Measurements from ENCODE around the gene EFEMP1.
"Not testable (repeated sequence)": the region's sequence is repeated elsewhere in the genome, so short reads cannot be mapped to it uniquely, and the experiment has no call there.

Gene EFEMP1

GRCh38 chr2:55838117-55838516 lies 85.5 kb downstream of the EFEMP1 start:
- not testable (repeated sequence) for H3K4me3 ChIP-seq (ENCODE audit: low read depth, low read length); H3K9ac ChIP-seq (ENCODE audit: low read depth, low read length); H3K9me3 ChIP-seq (ENCODE audit: control insufficient read depth, insufficient read depth, low read length); H3K36me3 ChIP-seq (ENCODE audit: control insufficient read depth, insufficient read depth, low read length); H3K27me3 ChIP-seq (ENCODE audit: control insufficient read depth, insufficient read depth, low read length)
- peaks cover 17% of the 10 kb centered on the region for H3K4me1 ChIP-seq (ENCODE audit: control insufficient read depth, insufficient read depth, low read length)

- Histone ChIP-seq H3K9me3 (ENCODE audit: control insufficient read depth, insufficient read depth, low read length) (no peaks in the 10 kb centered on the region), H3K4me3 (ENCODE audit: low read depth, low read length) (no peak overlapping the region), H3K9ac (ENCODE audit: low read depth, low read length) (peak overlapping the region; percentile 47), H3K36me3 (ENCODE audit: control insufficient read depth, insufficient read depth, low read length) (no peaks in the 10 kb centered on the region), H3K27me3 (ENCODE audit: control insufficient read depth, insufficient read depth, low read length) (no peaks in the 10 kb centered on the region), H3K4me1 (ENCODE audit: control insufficient read depth, insufficient read depth, low read length) (peaks cover 17% of the 10 kb centered on the region)
Observed at GRCh38 chr2:55837073-55837472, 86.5 kb downstream of the EFEMP1 start.

GRCh38 chr2:55831671-55832410 lies 91.7 kb downstream of the EFEMP1 start:
- H3K4me3 ChIP-seq (ENCODE audit: low read depth, low read length); H3K4me1 ChIP-seq (ENCODE audit: control insufficient read depth, insufficient read depth, low read length); H3K9ac ChIP-seq (ENCODE audit: low read depth, low read length); H3K9me3 ChIP-seq (ENCODE audit: control insufficient read depth, insufficient read depth, low read length); H3K27me3 ChIP-seq (ENCODE audit: control insufficient read depth, insufficient read depth, low read length); H3K36me3 ChIP-seq (ENCODE audit: control insufficient read depth, insufficient read depth, low read length): not testable (repeated sequence)

GRCh38 chr2:55827855-55828254 lies 95.7 kb downstream of the EFEMP1 start:
- Histone ChIP-seq H3K36me3 (ENCODE audit: control insufficient read depth, insufficient read depth, low read length) (no peaks in the 10 kb centered on the region), H3K27me3 (ENCODE audit: control insufficient read depth, insufficient read depth, low read length) (no peaks in the 10 kb centered on the region), H3K4me1 (ENCODE audit: control insufficient read depth, insufficient read depth, low read length) (no peaks in the 10 kb centered on the region), H3K9me3 (ENCODE audit: control insufficient read depth, insufficient read depth, low read length) (no peaks in the 10 kb centered on the region), H3K9ac (ENCODE audit: low read depth, low read length) (no peak overlapping the region), H3K4me3 (ENCODE audit: low read depth, low read length) (no peak overlapping the region)

GRCh38 chr2:55827428-55827827 lies 96.2 kb downstream of the EFEMP1 start:
- H3K4me1 ChIP-seq (ENCODE audit: control insufficient read depth, insufficient read depth, low read length); H3K4me3 ChIP-seq (ENCODE audit: low read depth, low read length); H3K36me3 ChIP-seq (ENCODE audit: control insufficient read depth, insufficient read depth, low read length); H3K9me3 ChIP-seq (ENCODE audit: control insufficient read depth, insufficient read depth, low read length); H3K9ac ChIP-seq (ENCODE audit: low read depth, low read length); H3K27me3 ChIP-seq (ENCODE audit: control insufficient read depth, insufficient read depth, low read length): not testable (repeated sequence)

- Histone ChIP-seq H3K4me3 (ENCODE audit: low read depth, low read length) (no peak overlapping the region), H3K36me3 (ENCODE audit: control insufficient read depth, insufficient read depth, low read length) (no peaks in the 10 kb centered on the region), H3K27me3 (ENCODE audit: control insufficient read depth, insufficient read depth, low read length) (no peaks in the 10 kb centered on the region), H3K9me3 (ENCODE audit: control insufficient read depth, insufficient read depth, low read length) (no peaks in the 10 kb centered on the region), H3K9ac (ENCODE audit: low read depth, low read length) (no peak overlapping the region), H3K4me1 (ENCODE audit: control insufficient read depth, insufficient read depth, low read length) (no peaks in the 10 kb centered on the region)
Observed at GRCh38 chr2:55826246-55826645, 97.3 kb downstream of the EFEMP1 start.

- Histone ChIP-seq H3K36me3 (ENCODE audit: control insufficient read depth, insufficient read depth, low read length) (no peaks in the 10 kb centered on the region), H3K27me3 (ENCODE audit: control insufficient read depth, insufficient read depth, low read length) (no peaks in the 10 kb centered on the region), H3K4me3 (ENCODE audit: low read depth, low read length) (no peak overlapping the region), H3K9ac (ENCODE audit: low read depth, low read length) (no peak overlapping the region), H3K4me1 (ENCODE audit: control insufficient read depth, insufficient read depth, low read length) (no peaks in the 10 kb centered on the region), H3K9me3 (ENCODE audit: control insufficient read depth, insufficient read depth, low read length) (no peaks in the 10 kb centered on the region)
Observed at GRCh38 chr2:55824551-55825096, 99.0 kb downstream of the EFEMP1 start.

All from iPS-15b (cell line).